Measurements from ENCODE around the gene IGFBP2.

DNA sequence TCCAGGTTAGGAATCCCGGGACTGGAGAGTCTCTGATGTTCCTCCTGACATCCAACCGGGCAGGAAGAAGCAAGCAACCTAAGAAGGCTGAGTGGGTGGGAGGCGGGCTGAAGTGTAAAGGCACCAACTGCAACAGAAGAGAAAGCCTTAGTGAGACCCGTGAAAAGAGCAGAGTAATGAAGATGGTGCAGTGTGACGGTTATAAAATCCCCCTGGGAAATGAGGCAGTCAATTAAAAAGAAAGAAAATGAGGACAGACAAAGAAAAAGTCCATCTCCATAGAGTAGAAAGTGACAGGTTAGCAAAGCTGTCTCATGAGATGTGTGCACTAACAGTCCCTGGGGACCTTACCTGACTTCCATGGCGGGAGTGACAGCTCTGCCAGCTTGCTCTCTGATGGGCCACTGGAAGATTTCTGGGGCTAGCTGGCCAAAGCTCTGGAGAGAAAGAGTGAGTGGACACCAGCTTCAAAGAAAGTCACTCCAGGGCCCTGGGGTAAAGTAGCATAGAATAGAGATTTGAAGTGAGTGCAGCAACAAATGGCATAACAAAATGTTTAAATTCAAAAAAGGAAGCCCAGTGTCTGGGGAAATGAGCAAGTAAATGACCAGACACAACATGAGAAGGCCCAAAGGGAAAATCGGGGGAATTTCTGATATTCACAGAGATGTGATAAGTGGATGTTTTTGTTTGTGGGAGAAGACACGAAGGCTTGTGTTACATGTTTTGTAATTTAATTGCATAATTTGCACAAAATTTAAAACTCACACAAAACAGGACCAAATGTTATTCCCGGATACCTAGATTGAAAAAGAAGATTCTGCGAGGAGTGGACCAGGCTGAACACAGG, 44.1 kb upstream of the IGFBP2 start:
- TF ChIP-seq NRF1 (IDR thresholded peaks at IDR 0.05; ENCODE audit: low read depth, low read length): no peak
- TF ChIP-seq, protein P1, sequence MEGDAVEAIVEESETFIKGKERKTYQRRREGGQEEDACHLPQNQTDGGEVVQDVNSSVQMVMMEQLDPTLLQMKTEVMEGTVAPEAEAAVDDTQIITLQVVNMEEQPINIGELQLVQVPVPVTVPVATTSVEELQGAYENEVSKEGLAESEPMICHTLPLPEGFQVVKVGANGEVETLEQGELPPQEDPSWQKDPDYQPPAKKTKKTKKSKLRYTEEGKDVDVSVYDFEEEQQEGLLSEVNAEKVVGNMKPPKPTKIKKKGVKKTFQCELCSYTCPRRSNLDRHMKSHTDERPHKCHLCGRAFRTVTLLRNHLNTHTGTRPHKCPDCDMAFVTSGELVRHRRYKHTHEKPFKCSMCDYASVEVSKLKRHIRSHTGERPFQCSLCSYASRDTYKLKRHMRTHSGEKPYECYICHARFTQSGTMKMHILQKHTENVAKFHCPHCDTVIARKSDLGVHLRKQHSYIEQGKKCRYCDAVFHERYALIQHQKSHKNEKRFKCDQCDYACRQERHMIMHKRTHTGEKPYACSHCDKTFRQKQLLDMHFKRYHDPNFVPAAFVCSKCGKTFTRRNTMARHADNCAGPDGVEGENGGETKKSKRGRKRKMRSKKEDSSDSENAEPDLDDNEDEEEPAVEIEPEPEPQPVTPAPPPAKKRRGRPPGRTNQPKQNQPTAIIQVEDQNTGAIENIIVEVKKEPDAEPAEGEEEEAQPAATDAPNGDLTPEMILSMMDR (IDR thresholded peaks at IDR 0.05): no peak
- no peak for TF ChIP-seq POLR2AphosphoS5 (IDR thresholded peaks at IDR 0.05; ENCODE audit: low read depth, low read length)
- TF ChIP-seq ELF1 (IDR thresholded peaks at IDR 0.05): no peak
- TF ChIP-seq GABPA (IDR thresholded peaks at IDR 0.05; ENCODE audit: low read depth): no peak
- no peak for TF ChIP-seq NFIC (IDR thresholded peaks at IDR 0.05; ENCODE audit: borderline replicate concordance)
- TF ChIP-seq RFX5 (IDR thresholded peaks at IDR 0.05; ENCODE audit: low read length): no peak
- TF ChIP-seq, protein P2, sequence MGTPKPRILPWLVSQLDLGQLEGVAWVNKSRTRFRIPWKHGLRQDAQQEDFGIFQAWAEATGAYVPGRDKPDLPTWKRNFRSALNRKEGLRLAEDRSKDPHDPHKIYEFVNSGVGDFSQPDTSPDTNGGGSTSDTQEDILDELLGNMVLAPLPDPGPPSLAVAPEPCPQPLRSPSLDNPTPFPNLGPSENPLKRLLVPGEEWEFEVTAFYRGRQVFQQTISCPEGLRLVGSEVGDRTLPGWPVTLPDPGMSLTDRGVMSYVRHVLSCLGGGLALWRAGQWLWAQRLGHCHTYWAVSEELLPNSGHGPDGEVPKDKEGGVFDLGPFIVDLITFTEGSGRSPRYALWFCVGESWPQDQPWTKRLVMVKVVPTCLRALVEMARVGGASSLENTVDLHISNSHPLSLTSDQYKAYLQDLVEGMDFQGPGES (IDR thresholded peaks at IDR 0.05; ENCODE audit: low read depth, low read length): no peak
- no peak for TF ChIP-seq EZH2phosphoT487 (IDR thresholded peaks at IDR 0.05; ENCODE audit: borderline replicate concordance, low read depth)
